T1000 (cell line): ENCODE measurements around the gene KIF3A.

Source experiments
- DNase-seq: peaks from one replicate; lab custom pipeline; 2025; ENCODE audit warnings: mixed read lengths; lab: John Stamatoyannopoulos, UW

The KIF3A gene

DNA sequence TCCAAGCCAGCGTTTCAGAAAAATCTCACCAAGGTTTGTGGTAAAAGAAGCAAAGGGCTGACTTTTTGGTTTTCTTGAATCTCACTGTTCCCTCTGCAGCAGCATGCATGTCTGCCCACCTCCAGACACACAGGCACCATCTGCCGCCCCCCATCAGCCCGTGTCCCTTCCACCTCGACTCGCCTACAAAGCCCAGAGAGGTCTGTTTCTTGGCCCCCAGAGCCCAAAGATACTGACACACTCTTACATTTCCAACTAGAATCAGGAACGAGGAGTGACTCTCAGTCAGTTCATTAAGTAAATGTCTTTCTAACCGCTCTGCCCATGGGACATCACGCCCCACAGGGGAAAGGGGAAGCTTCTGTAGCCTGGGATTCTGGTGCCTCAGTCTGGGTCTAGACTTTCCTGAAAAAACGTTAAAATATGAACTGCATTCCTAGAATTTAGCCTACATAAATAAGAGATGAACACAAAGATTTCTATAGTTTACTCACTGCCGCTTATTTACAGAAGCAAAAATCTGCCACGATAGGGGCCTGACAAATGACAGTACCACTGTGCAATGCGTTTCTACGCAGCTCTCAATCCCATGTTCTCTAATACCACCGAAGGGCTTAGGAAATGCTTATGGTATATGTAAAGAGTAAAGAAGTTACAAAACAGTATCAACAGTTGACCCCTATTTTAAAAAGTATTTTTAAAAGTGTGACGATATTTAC lies 59.5 kb downstream of the KIF3A start:
- no peak for DNase-seq

DNA sequence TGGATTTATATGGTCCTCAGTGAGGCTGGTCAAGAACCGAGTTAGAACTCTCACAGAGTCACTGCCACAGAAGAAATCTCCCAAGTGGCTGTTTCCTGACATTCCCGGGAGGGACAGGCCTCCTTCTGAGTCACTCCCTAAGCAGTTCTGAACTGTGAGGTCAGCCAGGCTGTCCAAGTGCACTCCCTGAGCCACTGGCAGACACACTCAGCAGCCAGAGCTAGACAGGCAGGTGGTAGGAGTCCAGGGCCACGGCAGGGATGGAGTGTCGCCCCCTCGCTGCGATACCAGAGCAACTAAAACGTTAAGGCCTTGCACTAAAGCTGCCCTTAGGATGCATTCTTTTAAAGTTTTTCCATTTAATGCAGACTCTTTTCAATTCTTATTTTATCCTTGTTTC lies 60.2 kb downstream of the KIF3A start:
- peak; percentile 62 for DNase-seq

DNA sequence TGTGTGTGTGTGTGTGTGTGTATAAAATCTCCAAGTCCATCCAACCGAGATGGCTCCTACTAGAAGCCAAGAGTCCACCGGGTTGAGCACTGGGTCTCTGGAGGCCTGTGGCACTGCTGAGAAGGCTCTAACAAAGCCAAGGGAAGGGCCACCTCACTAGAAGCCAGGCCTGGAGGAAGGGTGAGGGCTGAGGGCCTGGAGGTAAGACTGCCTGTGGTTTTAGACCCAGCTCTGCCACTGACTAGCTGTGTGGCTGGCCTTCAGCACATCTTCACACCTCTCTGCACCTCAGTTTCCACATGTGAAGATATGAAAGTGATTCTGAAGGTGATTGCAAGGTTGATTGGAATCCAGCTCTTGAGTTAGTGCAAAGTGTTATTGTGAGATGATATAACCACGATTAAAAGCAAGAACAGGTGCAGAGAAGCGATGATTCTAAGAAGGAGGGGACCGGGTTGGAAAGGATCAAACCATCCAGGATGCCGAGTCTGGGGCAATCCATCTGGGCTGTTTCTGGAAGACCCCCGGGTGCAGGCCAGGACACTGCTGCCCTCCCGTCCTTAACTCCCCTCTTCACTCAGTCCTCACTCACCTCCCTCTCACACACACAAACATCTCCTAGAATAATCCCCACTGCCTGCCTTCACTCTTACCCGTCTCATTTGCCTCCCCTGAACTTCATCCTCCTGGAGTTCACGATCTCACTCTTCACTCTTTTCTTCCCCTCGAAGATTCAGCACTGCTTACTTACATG lies 61.2 kb downstream of the KIF3A start:
- DNase-seq: no peak

DNA sequence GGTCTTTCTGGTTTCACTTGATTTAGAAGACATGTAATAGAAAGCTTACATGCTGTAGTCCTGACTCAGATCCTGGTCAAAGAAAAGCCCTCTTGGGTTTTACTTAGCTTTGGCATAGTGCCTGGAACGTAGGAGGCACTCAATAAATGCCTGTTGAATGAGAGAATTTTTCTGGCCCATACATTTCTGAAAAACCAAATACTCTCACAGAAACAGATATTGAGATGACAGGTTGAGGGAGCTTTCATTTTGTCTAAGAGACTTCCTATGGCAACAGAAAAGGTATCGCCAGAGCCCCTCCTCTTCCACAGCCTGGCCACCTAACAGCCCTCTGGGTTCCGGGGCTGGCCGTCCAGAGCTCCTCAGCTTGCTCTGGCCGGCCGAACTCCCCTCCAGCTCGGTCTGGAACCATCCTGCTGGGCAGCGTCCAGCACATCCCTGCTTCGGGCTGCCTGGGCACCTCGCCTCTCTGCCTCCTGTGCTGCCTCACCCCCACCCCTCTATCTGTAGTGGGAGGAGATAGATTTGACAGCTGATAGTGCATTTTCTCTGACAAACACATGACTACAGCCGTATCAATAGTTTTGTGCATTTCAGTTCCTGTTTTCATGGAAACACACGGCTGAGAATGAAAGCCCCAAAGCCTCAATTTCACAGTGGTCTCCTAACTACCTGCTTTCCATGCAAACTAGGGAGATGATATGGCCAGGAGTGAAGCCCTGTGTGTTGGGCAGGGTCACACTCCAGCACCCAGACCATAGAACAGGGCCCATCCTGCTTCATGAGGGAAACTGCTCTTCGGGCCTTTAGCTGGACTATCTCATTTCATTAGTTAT lies 62.5 kb downstream of the KIF3A start:
- DNase-seq: peak; percentile 46

DNA sequence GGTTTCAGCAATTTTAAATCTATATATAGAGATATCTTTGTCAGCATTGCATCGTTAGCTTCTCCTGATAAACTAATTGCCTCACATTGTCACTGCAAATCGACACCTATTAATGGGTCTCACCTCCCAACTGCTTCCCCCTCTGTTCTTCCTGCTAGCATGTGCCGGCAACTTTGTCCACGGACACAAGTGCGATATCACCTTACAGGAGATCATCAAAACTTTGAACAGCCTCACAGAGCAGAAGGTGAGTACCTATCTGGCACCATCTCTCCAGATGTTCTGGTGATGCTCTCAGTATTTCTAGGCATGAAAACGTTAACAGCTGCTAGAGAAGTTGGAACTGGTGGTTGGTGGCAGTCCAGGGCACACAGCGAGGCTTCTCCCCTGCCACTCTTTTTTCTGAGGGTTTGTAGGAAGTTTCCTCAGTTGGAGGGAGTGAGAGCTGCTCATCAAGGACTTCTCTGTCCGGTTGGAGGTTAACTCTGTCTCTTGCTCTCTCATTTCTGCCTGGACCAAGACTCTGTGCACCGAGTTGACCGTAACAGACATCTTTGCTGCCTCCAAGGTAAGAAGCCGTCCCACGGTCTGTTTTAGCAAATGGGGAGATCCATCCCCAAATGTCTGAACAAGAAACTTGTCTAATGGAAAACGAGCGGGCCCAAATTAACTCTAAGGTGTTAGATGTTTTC lies 63.3 kb downstream of the KIF3A start, which contains the start of gene IL4:
IL4 (plus strand) TSS at position 51 of the 692 bp plus-strand sequence; CDS start at position 113, 62 bp downstream.
- no peak for DNase-seq

DNA sequence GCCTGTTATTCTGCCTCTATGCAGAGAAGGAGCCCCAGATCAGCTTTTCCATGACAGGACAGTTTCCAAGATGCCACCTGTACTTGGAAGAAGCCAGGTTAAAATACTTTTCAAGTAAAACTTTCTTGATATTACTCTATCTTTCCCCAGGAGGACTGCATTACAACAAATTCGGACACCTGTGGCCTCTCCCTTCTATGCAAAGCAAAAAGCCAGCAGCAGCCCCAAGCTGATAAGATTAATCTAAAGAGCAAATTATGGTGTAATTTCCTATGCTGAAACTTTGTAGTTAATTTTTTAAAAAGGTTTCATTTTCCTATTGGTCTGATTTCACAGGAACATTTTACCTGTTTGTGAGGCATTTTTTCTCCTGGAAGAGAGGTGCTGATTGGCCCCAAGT lies 63.9 kb downstream of the KIF3A start:
- DNase-seq: no peak

DNA sequence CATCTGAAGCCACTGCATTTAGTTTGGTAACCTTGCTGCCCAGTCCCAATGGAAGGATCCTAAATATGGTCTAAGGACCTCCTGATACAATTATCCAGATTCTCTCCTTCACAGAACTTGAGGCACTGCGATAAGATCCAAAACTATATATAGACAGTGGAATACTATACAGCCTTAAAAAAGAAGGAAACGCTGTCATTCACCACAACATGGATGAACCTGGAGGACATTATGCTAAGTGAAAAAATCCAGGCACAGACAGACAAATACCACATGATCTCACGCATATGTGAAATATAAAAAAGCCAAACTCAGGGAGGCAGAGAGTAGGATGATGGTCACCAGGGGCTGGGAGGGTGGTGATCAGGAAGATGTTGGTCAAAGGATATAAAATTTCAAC lies 66.3 kb downstream of the KIF3A start:
- no peak for DNase-seq

DNA sequence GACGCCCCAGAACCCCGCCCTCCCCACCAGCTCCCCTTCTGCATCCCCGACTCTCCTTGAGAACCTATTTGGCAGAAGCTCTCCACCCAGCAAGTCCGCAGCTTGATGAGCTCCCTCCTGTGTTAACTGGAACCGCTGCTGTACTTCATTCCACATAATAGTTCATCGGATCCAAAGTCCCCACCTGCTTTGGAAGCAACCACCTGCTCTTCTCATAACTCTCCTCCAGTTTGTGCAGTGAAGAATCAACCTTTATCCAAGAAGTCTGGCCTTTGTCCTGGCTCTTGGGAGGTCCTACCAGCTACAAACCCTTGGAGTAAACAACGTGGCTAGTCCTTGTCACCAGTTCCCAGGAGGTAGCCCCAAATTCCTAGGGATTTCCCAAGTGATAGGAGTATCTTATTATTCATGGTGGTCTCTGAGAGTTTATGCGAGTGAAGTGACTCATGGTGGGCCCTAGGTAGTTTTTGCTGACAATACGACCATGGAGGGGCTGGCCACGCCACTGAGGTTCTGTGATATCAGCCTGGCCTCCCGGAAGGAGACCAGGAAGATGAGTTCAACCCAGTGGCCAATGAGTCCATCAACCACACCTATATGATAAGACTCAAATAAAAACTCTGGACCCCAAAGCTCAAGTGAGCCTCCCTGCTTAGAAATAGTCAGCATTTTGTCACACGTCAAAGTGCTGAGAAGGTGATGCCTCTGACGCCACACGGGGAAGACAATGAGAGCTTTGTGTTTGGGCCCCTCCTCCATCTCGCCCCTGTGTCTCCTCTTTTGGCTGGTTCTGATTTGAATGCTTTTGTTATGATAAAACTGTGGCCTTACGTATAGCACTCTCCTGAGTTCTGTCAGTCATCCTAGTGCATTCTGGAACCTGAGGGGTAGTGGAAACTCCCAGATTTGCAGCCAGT lies 67.1 kb downstream of the KIF3A start:
- DNase-seq: no peak

DNA sequence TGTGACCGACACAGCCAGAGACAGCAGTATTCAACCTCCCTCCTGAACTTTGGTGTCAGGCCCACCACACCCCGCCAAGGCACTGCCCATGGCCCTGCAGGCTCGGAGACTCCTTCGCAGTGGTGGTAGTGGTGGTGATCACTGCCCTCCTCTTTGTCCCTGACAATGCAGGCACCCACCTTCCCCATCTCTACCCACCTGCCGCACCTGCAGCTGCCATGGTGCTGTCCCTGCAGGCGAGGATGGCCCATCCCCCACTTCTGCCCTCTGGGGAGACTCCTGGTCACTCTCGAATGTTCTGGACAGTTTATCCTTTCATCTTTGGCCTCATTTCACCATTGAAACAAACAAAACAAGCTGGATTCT lies 67.9 kb downstream of the KIF3A start:
- no peak for DNase-seq

DNA sequence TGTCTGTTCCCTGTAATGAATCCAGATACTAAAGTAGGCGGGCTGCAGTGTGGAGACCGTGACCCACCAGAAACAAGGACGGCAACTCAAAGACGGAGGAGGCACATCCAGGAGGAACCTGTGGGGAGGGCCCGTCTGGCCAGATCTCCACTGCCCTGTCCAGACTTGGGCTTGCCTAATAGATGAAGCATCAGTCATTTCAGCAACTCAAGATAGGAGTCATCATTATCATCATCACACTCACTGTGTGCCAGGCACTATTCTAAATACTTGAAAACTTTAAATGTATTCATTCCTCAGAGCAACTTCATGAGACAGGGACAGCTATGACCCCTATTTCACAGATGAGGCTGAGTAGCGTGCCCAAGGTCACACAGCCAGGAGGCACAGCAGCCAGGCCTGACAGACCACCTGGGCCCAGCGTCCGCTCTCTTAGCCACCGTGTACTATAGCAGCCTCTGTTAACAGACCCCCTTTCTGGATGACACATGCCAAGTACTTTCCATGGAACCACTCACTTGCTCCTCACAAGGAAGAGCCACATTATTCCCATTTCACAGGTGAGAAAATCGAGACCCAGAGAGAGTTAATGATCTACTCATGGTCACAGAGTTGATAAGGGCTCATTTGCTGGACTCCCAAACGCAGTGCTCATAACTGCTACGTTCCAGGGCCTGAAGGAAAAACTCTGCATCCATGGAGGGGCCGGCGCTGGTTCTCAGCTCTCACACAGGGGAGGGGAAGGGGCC lies 68.5 kb downstream of the KIF3A start:
- DNase-seq: no peak

DNA sequence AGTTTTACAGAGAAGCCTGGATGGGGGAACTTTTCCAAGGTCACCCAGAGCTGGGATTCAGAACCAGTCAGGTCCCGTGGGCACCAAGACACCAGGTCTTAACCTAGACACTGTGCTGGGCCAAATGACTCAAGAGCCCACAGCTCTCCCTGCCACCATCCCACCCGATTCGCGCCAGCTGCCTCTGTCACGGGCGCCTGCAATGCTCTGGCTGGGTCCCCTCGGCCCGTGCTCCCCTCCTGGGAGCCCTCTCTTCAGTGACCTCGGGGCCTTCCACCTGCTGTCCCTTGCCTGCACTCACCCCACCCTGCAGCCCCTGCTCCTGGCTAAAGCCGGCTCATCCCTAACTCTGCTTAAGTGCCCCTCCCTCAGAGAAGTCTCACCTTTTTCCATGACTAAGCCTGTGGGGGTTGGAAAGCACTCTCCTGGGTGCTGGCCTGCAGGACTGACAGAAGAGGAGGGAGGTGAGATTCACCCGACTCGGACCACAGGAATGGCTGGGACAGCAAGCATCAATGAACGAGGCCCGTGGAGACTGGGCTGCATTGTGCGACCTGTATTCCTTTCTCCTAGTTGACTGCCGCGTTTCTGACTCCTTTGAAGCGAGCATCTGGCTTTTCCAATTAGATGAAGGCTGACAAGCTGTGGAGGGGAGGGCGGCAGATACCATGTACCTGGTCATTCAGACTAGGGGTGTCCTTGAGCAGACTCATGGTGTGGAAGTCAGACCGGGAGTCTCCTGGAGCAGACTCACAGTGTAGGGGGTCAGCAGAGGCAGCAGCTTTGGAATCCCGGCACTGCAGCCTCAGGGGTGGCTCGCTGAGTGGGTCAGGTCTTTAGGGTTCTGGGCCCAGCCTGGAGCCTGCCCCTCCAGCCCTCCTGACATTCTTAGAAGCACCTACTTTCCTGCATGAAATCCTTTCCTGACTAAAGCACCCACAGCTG lies 69.3 kb downstream of the KIF3A start:
- DNase-seq: no peak

DNA sequence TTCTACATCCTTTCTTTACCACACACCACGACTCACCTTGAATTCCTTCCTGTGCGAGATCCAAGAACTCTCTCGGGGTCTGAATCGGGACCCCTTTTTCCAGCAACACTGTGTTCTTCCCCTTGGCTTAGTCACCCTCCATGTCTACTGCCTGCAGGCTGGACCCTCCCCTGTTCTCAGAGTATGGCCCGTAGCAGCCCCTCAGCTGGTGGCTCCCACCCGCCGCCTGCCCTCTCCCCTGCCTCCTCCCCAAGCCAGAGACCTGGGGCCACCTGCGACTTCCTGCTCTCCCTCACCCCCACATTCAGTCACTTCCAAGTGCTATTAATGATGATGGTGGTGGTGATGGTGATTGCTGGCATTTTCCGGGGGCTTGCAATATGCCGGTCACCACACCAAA lies 70.0 kb downstream of the KIF3A start:
- DNase-seq: no peak

DNA sequence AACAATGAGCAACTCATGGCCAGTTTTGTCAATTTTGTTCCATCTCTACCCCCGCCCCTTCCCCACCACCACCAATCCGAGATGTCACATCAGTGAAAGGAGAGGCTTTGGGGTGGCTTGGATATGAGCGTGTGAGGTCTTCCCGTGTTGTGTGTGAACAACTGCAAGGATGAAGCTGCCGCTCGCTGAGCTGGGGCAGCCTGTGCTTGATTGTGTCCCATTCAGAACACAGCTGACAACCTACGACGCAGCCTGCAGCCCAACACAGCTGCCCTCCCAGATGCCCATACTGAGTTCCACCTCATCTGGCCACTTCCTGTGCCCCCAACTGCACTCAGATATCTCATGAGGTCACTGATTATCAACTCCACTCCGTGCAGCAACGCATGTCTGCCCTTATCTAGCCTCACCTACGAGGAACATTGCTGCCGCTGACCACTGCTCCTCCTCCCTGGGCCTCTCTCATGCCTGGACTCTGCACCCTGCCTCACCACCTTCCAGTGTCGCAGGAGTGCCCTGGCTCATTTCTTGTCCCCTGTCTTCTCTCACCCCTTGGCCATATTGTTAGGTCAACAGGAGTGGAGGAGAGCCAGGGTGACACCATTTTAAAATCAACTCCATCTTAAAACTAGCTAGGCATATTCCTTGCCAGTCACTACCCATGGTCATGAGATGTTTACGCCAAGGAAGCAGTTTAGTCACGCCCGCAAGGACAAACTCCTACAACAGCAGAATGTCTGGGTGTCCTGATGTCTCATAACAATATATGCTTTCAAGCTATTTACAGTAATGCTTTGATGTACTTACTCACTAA lies 70.8 kb downstream of the KIF3A start:
- DNase-seq: no peak

DNA sequence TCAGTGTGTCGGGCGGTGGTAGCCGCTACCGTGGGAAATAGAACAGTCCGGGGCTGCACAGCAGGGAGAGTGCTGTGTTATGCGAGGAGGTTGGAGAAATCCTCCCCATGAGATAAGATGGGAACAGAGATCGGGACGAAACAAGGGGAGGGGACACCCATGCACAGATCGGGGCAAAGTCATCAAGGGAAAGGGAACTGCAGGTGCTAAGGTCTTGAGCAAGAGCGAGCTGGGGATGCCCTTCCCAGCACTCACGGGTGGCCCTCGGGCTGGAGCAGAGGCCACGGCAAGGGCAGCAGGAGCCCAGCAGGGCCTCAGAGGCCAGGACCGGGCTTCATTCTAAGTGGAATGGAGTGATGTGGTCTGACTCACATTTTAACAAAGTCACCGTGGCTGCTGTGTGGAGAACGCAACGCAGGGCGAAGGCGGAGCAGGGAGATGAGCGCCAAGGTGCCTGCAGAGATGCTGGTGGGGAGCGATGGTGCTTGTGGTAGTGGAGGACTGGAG lies 71.7 kb downstream of the KIF3A start:
- DNase-seq: no peak

DNA sequence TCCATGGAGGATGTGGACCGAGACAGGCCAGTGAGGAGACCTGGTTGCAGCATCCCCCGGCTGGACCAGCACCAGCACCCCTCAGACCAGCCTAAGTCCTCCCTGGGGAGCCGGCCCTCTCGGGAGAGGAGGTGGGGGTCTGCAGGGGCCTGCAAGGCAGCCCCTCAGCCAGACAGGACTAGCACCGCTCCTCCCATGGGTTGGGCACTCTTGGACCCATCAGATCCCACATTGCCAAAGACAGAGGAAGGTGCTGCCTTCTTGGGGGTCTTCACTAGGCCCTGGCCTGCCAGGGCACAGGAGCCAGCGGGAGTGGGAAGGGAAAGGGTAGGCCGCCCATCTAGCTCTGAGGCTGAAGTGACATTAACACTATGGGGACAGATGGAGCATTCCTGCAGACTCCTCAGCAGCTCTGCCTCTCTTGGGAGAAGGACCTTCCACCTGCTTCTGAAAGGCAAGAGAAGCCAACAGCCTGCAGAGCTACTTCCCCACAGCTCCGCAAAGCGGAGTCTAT lies 72.6 kb downstream of the KIF3A start:
- DNase-seq: no peak

DNA sequence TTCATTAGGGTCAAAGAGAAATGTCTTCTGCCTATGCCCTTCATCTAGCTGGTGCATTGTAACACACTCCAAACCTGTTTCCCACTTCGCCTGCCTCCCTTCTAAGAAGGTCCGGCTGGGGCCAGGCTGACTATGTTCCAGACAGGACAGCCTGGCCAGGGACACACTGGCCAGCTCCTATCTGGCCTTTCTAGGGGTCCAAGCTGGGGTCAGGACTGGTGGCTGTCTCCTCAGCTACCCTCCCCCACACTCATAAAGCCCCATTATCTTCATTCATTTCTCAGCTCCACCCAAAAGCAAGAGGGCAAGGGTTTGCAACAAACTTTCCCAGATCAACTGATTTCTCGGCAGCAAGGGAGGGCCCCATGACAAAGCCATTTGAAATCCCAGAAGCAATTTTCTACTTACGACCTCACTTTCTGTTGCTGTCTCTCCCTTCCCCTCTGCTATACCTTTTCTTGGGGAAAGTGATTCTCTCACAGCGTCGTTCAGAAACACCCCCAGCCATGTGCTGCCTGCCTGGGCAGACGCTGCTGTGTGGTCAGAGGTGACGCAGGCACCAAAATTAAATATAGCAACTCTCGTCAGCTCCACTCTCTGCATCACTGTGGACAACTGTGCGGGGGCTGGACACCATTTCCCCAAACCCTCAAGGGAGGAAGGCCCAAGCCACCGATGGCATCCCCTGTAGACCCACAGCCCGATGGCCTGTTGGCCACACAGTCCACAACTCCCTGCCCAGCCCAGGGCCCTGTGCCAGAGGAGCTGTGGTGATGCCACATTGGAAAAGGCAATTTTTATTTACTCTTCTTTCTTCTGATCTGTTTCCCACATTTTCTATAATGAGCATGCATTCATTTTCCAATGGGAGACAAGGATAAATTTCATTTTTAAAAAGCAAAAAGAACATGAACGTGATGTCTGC lies 73.3 kb downstream of the KIF3A start:
- DNase-seq: no peak
